Muscle of leg (tissue), 11 donors: ENCODE data around the gene HEG1. TPM values are rescaled to one million over a fixed set of nuclear protein-coding genes. Genes with fewer than 3 reads are reported as not detected.

Experiments used
- DNase-seq: peaks from one replicate; pipeline ENCODE4 v3.0.0; 2013
- H3K27ac ChIP-seq: one replicate; pipeline ENCODE4 v1.5.1; 2013; ENCODE audit warnings: mild to moderate bottlenecking, low read length, control low read depth
- H3K27me3 ChIP-seq: one replicate; pipeline ENCODE4 v1.6.1; 2013; ENCODE audit warnings: low read length; ENCODE audit not compliant: control insufficient read depth, insufficient read depth
- H3K36me3 ChIP-seq: one replicate; pipeline ENCODE4 v1.6.1; 2013; ENCODE audit warnings: low read length; ENCODE audit not compliant: control insufficient read depth, insufficient read depth
- H3K4me1 ChIP-seq: one replicate; pipeline ENCODE4 v1.6.1; 2013; ENCODE audit warnings: low read length; ENCODE audit not compliant: control insufficient read depth, insufficient read depth
- H3K4me3 ChIP-seq: one replicate; pipeline ENCODE4 v1.5.1; 2013; ENCODE audit warnings: low read length, control low read depth
- H3K9me3 ChIP-seq: replicated peaks from 2 replicates; pipeline ENCODE4 v1.6.1; 2013; ENCODE audit warnings: low read depth, low read length; ENCODE audit not compliant: control insufficient read depth
- WGBS: methylation state at CpG from one replicate; pipeline ENCODE4 v1.1.5; 2013; ENCODE audit warnings: missing lambda C conversion rate; ENCODE audit not compliant: insufficient coverage; 5-methylcytosine and 5-hydroxymethylcytosine counted together
- polyA plus RNA-seq, 8 donors: library from polyadenylated mRNA; unstranded; fragments of 120-200 nt; gene quantifications; one replicate each; pipeline versions ENCODE4 v1.2.1 to v1.2.3, GENCODE V29; 2013; ENCODE audit warnings: inconsistent platforms in 1 of 8, low replicate concordance in 1 of 8; ENCODE audit not compliant: insufficient read length in 8 of 8, insufficient read depth in 1 of 8
- total RNA-seq: library from RNA; stranded (reverse); fragments of 120-200 nt; gene quantifications from one replicate; pipeline ENCODE4 v1.2.4, GENCODE V29; 2013

HEG1 gene
- total and polyA plus RNA-seq, 9 donors = 19.3 to 43.4 (median 30.8) TPM

GRCh38 chr3:124974691-124975090 is 81.1 kb downstream of the HEG1 start:
- H3K27me3 ChIP-seq = no peaks in the 10 kb centered on the region
- H3K4me1 ChIP-seq = no peaks in the 10 kb centered on the region
- H3K4me3 ChIP-seq = no peak overlapping the region
- WGBS = 100% methylated on average over 1 of the region's 2 CpGs
- DNase-seq = no peak
- no peaks in the 10 kb centered on the region for H3K9me3 ChIP-seq
- peaks cover 41% of the 10 kb centered on the region for H3K36me3 ChIP-seq
- H3K27ac ChIP-seq = no peak overlapping the region

DNA sequence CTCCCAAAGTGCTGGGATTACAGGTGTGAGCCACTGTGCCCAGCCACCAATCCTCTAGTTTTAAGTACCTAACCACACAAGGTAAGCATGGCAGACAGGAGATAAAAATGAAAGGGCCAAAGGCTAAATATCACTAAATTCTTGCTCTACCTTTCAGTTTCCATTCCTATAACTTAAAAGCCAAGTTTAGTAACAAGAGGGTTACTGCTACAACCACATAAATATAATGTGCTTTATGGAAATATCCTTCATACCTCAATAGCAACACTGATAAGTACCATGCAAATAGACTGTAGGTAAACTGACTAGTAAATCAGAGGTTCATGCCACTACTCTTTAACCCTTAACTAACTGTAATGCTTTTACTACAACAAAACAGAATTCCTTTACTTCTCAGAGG is 82.5 kb downstream of the HEG1 start:
- Histone ChIP-seq H3K4me1 (no peaks in the 10 kb centered on the region), H3K4me3 (no peak overlapping the region), H3K27me3 (no peaks in the 10 kb centered on the region), H3K9me3 (no peaks in the 10 kb centered on the region), H3K36me3 (peaks cover 55% of the 10 kb centered on the region), H3K27ac (no peak overlapping the region)
- no peak for DNase-seq

DNA sequence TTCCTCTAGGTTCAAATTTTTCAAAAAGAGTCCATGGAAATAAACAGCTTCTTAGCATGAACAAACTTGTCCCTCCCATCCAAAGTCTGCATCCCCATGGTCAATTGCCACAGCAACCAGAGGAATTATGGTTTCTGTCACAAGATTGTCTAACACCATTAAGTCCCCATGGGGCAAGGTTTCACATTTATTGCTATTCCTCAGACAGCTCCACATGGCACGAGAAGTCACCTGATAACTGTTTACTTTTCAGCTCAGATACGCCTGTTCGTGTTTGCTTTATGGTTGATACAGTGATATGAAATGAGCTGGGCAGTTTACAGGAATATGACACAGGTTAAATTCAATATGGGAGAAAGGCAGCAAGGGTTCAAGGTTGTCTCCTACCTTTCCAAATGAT is 83.3 kb downstream of the HEG1 start:
- no peak for DNase-seq
- Histone ChIP-seq H3K27me3 (no peaks in the 10 kb centered on the region), H3K36me3 (peaks cover 51% of the 10 kb centered on the region), H3K4me1 (no peaks in the 10 kb centered on the region), H3K4me3 (no peak overlapping the region), H3K27ac (no peak overlapping the region), H3K9me3 (no peaks in the 10 kb centered on the region)
- no CpG with 5 or more reads among the region's 3 CpGs for WGBS

GRCh38 chr3:124969963-124970722 is 85.7 kb downstream of the HEG1 start:
- Histone ChIP-seq H3K9me3 (no peaks in the 10 kb centered on the region), H3K4me3 (no peak overlapping the region), H3K36me3 (peaks cover 42% of the 10 kb centered on the region), H3K27me3 (no peaks in the 10 kb centered on the region), H3K27ac (no peak overlapping the region), H3K4me1 (no peaks in the 10 kb centered on the region)
- WGBS = 94% methylated on average over 15 of the region's 18 CpGs
- no peak for DNase-seq

DNA sequence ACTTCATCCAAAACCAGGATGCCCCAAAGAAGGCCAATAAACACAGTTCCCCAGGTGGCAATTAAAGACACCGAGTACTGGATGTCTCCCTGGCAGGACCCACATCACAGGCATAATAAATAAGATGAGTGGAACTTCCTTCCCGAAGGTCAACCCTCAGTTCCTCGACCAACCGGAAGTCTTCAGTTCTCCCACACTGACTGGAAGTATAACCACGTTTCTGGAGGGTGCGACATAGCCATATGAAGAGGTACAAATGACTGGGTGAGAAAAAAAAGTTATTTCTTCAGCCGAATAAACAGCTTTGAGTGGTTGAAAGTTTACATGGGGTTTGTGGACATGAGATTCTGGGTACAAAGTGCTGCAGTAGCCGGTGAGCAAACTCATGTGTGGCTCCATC is 86.6 kb downstream of the HEG1 start:
- peaks cover 39% of the 10 kb centered on the region for H3K36me3 ChIP-seq
- H3K4me1 ChIP-seq = no peaks in the 10 kb centered on the region
- H3K27me3 ChIP-seq = no peaks in the 10 kb centered on the region
- 100% methylated on average over 1 of the region's 8 CpGs for WGBS
- no peak overlapping the region for H3K27ac ChIP-seq
- no peaks in the 10 kb centered on the region for H3K9me3 ChIP-seq
- no peak for DNase-seq
- H3K4me3 ChIP-seq = no peak overlapping the region

- no peaks in the 10 kb centered on the region for H3K4me1 ChIP-seq
- H3K36me3 ChIP-seq = peaks cover 36% of the 10 kb centered on the region
- no peak overlapping the region for H3K27ac ChIP-seq
- WGBS = 59% methylated on average over 8 of the region's 10 CpGs
- H3K27me3 ChIP-seq = no peaks in the 10 kb centered on the region
- DNase-seq = no peak
- H3K4me3 ChIP-seq = no peak overlapping the region
- no peaks in the 10 kb centered on the region for H3K9me3 ChIP-seq
Observed at GRCh38 chr3:124967964-124968363, 87.8 kb downstream of the HEG1 start.

DNA sequence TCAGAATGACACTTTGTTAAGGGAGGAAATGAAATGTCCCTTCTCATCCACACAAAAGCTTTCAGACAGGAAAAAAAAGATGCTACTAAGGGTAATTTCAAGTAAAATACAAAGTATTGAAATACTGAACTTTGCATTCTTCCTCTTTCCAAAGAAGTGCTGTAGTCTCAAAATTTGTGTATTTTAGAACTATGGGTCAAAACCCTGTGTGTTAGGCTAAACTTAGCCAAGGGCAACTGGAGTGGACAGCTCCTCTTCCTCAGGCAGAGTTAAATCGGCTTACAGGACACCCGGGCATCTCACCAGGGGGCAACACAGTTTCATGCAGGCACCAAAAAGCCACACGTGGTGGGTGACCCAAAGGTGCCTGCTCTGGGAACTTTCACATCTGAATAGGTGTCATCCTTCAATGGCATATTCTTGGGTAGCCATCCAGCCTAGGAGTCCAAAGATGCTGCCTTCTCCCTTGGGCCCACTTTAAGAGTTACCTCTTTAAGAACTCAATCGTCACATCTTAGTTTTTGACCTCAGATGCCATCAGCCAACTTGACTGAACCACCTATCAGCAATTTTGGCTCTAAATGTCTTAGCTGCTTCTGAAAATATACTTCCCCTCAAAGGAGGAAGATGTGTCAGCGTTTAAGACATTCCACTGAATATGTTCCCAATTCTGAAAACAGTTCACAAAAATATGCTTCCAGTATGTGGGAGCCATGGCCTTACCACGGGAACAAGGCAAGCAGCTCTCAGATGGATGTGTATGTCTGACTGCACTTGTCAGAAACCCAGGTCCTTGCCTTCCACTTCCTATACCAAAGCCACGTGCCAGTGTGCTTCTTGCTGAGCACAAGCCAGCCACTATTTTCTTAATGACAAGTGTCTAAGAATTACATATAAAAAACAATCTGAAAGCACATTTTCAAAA is 89.0 kb downstream of the HEG1 start:
- 79% methylated on average over 5 of the region's 7 CpGs for WGBS
- no peak overlapping the region for H3K4me3 ChIP-seq
- peaks cover 29% of the 10 kb centered on the region for H3K36me3 ChIP-seq
- no peaks in the 10 kb centered on the region for H3K4me1 ChIP-seq
- no peak overlapping the region for H3K27ac ChIP-seq
- H3K9me3 ChIP-seq = no peaks in the 10 kb centered on the region
- DNase-seq = peak; percentile 66
- no peaks in the 10 kb centered on the region for H3K27me3 ChIP-seq

GRCh38 chr3:124965413-124965812 is 90.4 kb downstream of the HEG1 start:
- Histone ChIP-seq H3K4me3 (no peak overlapping the region), H3K9me3 (no peaks in the 10 kb centered on the region), H3K4me1 (no peaks in the 10 kb centered on the region), H3K27ac (no peak overlapping the region), H3K27me3 (no peaks in the 10 kb centered on the region), H3K36me3 (peaks cover 21% of the 10 kb centered on the region)
- no peak for DNase-seq
- no CpG with 5 or more reads among the region's 1 CpG for WGBS

DNA sequence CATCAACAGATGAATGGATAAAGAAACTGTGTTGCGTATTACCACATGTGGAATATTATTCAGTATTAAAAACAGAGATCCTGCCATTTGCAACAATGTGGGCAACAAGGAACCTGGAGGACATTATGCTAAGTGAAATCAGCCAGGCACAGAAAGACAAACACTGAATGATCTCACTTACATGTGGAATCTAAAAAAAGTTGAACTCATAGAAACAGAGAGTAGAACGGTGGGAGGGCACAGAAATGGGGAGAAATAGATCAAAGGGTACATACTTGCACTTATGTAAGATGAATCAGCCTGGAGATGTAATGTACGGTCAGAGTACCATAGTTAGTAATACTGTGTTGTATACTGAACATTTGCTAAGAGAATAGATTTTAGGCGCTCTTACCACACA is 91.4 kb downstream of the HEG1 start:
- H3K9me3 ChIP-seq = no peaks in the 10 kb centered on the region
- peaks cover 12% of the 10 kb centered on the region for H3K36me3 ChIP-seq
- H3K4me1 ChIP-seq = no peaks in the 10 kb centered on the region
- H3K27ac ChIP-seq = no peak overlapping the region
- no peaks in the 10 kb centered on the region for H3K27me3 ChIP-seq
- no peak overlapping the region for H3K4me3 ChIP-seq
- no peak for DNase-seq
- WGBS = no CpG with 5 or more reads among the region's 4 CpGs

- no peaks in the 10 kb centered on the region for H3K27me3 ChIP-seq
- peaks cover 5% of the 10 kb centered on the region for H3K36me3 ChIP-seq
- no peak overlapping the region for H3K4me3 ChIP-seq
- H3K4me1 ChIP-seq = no peaks in the 10 kb centered on the region
- no peak overlapping the region for H3K27ac ChIP-seq
- no peak for DNase-seq
- H3K9me3 ChIP-seq = no peaks in the 10 kb centered on the region
- no CpG with 5 or more reads among the region's 3 CpGs for WGBS
Observed at GRCh38 chr3:124963755-124964154, 92.0 kb downstream of the HEG1 start.
